ENCODE results near the gene RAB7B.

Gene RAB7B

GRCh38 chr1:205977402-205978014 is 25.7 kb downstream of the RAB7B start:
- H3K9me2 ChIP-seq (replicated peaks; ENCODE audit: insufficient read depth, low read length): no peaks in the 10 kb centered on the region
- no peak overlapping the region for H3K27ac ChIP-seq (ENCODE audit: low read depth, low read length)
- H4K20me1 ChIP-seq (ENCODE audit: low read depth, low read length): no peaks in the 10 kb centered on the region
- no peaks in the 10 kb centered on the region for H3K79me2 ChIP-seq (ENCODE audit: insufficient read depth, low read length)
- no peaks in the 10 kb centered on the region for H3K36me3 ChIP-seq (ENCODE audit: low read length)
- H3K4me2 ChIP-seq (ENCODE audit: low read depth, low read length, poor library complexity, severe bottlenecking): no peak overlapping the region
- no peak overlapping the region for H3K9ac ChIP-seq (ENCODE audit: low read length)
- H3K27me3 ChIP-seq (ENCODE audit: low read length): no peaks in the 10 kb centered on the region
- no peaks in the 10 kb centered on the region for H3K9me3 ChIP-seq (ENCODE audit: insufficient read depth, low read length)
- TF ChIP-seq, protein P1, sequence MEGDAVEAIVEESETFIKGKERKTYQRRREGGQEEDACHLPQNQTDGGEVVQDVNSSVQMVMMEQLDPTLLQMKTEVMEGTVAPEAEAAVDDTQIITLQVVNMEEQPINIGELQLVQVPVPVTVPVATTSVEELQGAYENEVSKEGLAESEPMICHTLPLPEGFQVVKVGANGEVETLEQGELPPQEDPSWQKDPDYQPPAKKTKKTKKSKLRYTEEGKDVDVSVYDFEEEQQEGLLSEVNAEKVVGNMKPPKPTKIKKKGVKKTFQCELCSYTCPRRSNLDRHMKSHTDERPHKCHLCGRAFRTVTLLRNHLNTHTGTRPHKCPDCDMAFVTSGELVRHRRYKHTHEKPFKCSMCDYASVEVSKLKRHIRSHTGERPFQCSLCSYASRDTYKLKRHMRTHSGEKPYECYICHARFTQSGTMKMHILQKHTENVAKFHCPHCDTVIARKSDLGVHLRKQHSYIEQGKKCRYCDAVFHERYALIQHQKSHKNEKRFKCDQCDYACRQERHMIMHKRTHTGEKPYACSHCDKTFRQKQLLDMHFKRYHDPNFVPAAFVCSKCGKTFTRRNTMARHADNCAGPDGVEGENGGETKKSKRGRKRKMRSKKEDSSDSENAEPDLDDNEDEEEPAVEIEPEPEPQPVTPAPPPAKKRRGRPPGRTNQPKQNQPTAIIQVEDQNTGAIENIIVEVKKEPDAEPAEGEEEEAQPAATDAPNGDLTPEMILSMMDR (IDR thresholded peaks at IDR 0.05; ENCODE audit: insufficient read depth, low read length, poor library complexity, severe bottlenecking): peak; percentile 86
- TF ChIP-seq EZH2phosphoT487 (conservative IDR thresholded peaks at IDR 0.05; ENCODE audit: low read length): no peak
- H3F3A ChIP-seq (ENCODE audit: insufficient read depth): no peaks in the 10 kb centered on the region
- no peak overlapping the region for H3K4me3 ChIP-seq (ENCODE audit: insufficient read depth, low read length, poor library complexity, severe bottlenecking)
- H2AFZ ChIP-seq (ENCODE audit: low read depth, low read length, severe bottlenecking): no peak overlapping the region

DNA sequence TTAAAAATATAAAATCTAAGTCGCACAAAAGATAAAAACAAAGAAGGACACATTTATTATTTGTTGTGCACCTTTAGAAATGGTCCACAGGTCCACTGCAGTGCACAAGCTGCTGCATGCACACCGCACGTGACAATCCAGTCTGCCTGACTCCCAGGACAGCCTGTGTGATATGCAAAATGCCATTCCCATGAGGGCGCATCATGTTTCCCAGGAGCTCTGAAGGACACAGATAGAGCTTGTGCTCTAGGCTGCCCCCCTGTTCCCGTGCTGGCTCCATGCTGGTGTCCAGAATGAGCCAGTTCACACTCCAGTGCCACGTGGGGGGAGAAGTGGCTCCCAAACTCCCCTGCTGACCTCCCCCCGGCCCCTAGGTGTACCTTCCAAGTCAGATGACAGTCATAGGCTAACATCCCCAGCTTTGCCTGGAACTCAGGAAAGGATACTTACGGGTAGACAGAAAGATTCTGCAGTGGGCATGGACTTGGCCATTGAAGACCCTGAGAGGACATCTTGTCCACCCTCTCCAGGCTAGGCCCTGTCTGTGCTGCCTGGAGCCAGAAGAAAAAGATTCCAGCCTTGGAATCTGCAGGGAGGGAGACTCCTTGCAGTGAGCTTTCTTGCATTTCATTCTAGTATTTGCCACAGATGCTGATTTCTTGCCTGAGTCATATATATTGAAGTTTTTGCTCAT is 26.3 kb downstream of the RAB7B start:
- H3K9ac ChIP-seq (ENCODE audit: low read length): no peak overlapping the region
- no peaks in the 10 kb centered on the region for H4K20me1 ChIP-seq (ENCODE audit: low read depth, low read length)
- H3K27ac ChIP-seq (ENCODE audit: low read depth, low read length): no peak overlapping the region
- no peak overlapping the region for H3K4me3 ChIP-seq (ENCODE audit: insufficient read depth, low read length, poor library complexity, severe bottlenecking)
- no peaks in the 10 kb centered on the region for H3K9me2 ChIP-seq (replicated peaks; ENCODE audit: insufficient read depth, low read length)
- no peak overlapping the region for H3K4me2 ChIP-seq (ENCODE audit: low read depth, low read length, poor library complexity, severe bottlenecking)
- H2AFZ ChIP-seq (ENCODE audit: low read depth, low read length, severe bottlenecking): no peak overlapping the region
- TF ChIP-seq, protein P1 (IDR thresholded peaks at IDR 0.05; ENCODE audit: insufficient read depth, low read length, poor library complexity, severe bottlenecking): no peak
- H3K9me3 ChIP-seq (ENCODE audit: insufficient read depth, low read length): no peaks in the 10 kb centered on the region
- H3F3A ChIP-seq (ENCODE audit: insufficient read depth): no peaks in the 10 kb centered on the region
- no peaks in the 10 kb centered on the region for H3K79me2 ChIP-seq (ENCODE audit: insufficient read depth, low read length)
- H3K36me3 ChIP-seq (ENCODE audit: low read length): no peaks in the 10 kb centered on the region
- no peaks in the 10 kb centered on the region for H3K27me3 ChIP-seq (ENCODE audit: low read length)

GRCh38 chr1:205976036-205976435 is 27.2 kb downstream of the RAB7B start:
- no peak overlapping the region for H3K27ac ChIP-seq (ENCODE audit: low read depth, low read length)
- H4K20me1 ChIP-seq (ENCODE audit: low read depth, low read length): no peaks in the 10 kb centered on the region
- no peaks in the 10 kb centered on the region for H3K9me3 ChIP-seq (ENCODE audit: insufficient read depth, low read length)
- no peaks in the 10 kb centered on the region for H3K9me2 ChIP-seq (replicated peaks; ENCODE audit: insufficient read depth, low read length)
- H3K27me3 ChIP-seq (ENCODE audit: low read length): no peaks in the 10 kb centered on the region
- H2AFZ ChIP-seq (ENCODE audit: low read depth, low read length, severe bottlenecking): no peak overlapping the region
- no peaks in the 10 kb centered on the region for H3K36me3 ChIP-seq (ENCODE audit: low read length)
- H3K4me2 ChIP-seq (ENCODE audit: low read depth, low read length, poor library complexity, severe bottlenecking): no peak overlapping the region
- TF ChIP-seq, protein P1 (IDR thresholded peaks at IDR 0.05; ENCODE audit: insufficient read depth, low read length, poor library complexity, severe bottlenecking): no peak
- TF ChIP-seq EZH2phosphoT487 (conservative IDR thresholded peaks at IDR 0.05; ENCODE audit: low read length): no peak
- H3K9ac ChIP-seq (ENCODE audit: low read length): no peak overlapping the region
- no peak overlapping the region for H3K4me3 ChIP-seq (ENCODE audit: insufficient read depth, low read length, poor library complexity, severe bottlenecking)
- no peaks in the 10 kb centered on the region for H3F3A ChIP-seq (ENCODE audit: insufficient read depth)
- no peaks in the 10 kb centered on the region for H3K79me2 ChIP-seq (ENCODE audit: insufficient read depth, low read length)
